ENCODE data around the gene RALGAPA2. TPM values are rescaled to one million over a fixed set of nuclear protein-coding genes. Genes with fewer than 3 reads are reported as not detected.
"Not testable (repeated sequence)": the region's sequence is repeated elsewhere in the genome, so short reads cannot be mapped to it uniquely, and the experiment has no call there.

RALGAPA2 gene
- total and polyA plus RNA-seq, 2 donors (not counting 3 experiments of a cell fraction or from before 2014, with no cell fraction given) = 10.0 to 46.8 TPM

- Histone ChIP-seq H3K9me3 (replicated peaks; ENCODE audit: control insufficient read depth, insufficient read depth, low read length) (no peaks in the 10 kb centered on the region), H3K4me3 (replicated peaks in 1 of 3; ENCODE audit: insufficient read depth in 1 of 3, low read depth in 1 of 3, low read length in 3 of 3) (no peak overlapping the region), H4K20me1 (replicated peaks; ENCODE audit: control insufficient read depth, extremely low read depth, insufficient read depth, low read length) (no peaks in the 10 kb centered on the region), H3K27ac (ENCODE audit: insufficient read depth, low read depth, low read length) (no peak overlapping the region), H2AFZ (ENCODE audit: low read depth, low read length) (no peak overlapping the region), H3K4me2 (ENCODE audit: insufficient read depth, low read length) (no peak overlapping the region), H3K79me2 (ENCODE audit: control insufficient read depth, insufficient read depth, low read length) (no peaks in the 10 kb centered on the region), H3K36me3 (ENCODE audit: control insufficient read depth in 2 of 2, extremely low read depth in 1 of 2, insufficient read depth in 2 of 2, low read length in 2 of 2) (no peaks in the 10 kb centered on the region), H3K4me1 (ENCODE audit: control insufficient read depth, extremely low read depth, insufficient read depth, low read length) (no peaks in the 10 kb centered on the region), H3K9ac (replicated peaks; ENCODE audit: extremely low read depth, insufficient read depth, low read length) (no peak overlapping the region), H3K9me1 (replicated peaks; ENCODE audit: control insufficient read depth, extremely low read depth, insufficient read depth, low read length) (no peaks in the 10 kb centered on the region), H3K27me3 (ENCODE audit: control insufficient read depth in 2 of 2, insufficient read depth in 2 of 2, low read length in 2 of 2) (peaks cover 27 to 37% of the 10 kb centered on the region in 2 experiments)
- intact Hi-C loops (cut with micrococcal nuclease) = no loop called here
- dilution Hi-C loops (cut with MboI; ENCODE audit: extremely low pct_ligation_motif_present, low sequenced_read_pairs) = no loop called here
- DNase-seq (ENCODE audit: low read depth, low spot score) (no peak), FAIRE-seq (no peak)
- TF ChIP-seq POLR2A (IDR thresholded peaks at IDR 0.05; ENCODE audit: low read depth, low read length) (no peak), JUN (IDR thresholded peaks at IDR 0.05; ENCODE audit: borderline replicate concordance, insufficient read depth, insufficient read length, low read depth) (no peak), POLR2AphosphoS5 (IDR thresholded peaks at IDR 0.05; ENCODE audit: insufficient read depth, low read depth, low read length) (no peak), CTCF (IDR thresholded peaks at IDR 0.05; ENCODE audit: extremely low read depth in 1 of 2, insufficient read depth in 1 of 2, low read depth in 1 of 2, low read length in 2 of 2) (no peak), GATA2 (IDR thresholded peaks at IDR 0.05; ENCODE audit: insufficient read depth, insufficient read length, low read depth, low read length) (no peak), EZH2 (IDR thresholded peaks at IDR 0.05; ENCODE audit: borderline replicate concordance, low read depth, low read length, severe bottlenecking) (no peak), FOS (IDR thresholded peaks at IDR 0.05; ENCODE audit: borderline replicate concordance, insufficient read depth, low read length) (no peak), MYC (IDR thresholded peaks at IDR 0.05; ENCODE audit: low read depth, low read length) (no peak)
- ChIA-PET CTCF (interaction anchor here (1.0 to 2.3 kb wide), 5 partner anchors 12 to 235 kb away, joined by 3 to 17 read pairs (median 4); no protein-coding TSS in a partner anchor), POLR2A (no interaction called here)
- no TSS peak for BruUV-seq (replicated peaks)
Observed at GRCh38 chr20:20358801-20359200, 353.6 kb downstream of the RALGAPA2 start.

- H3K36me3 ChIP-seq (ENCODE audit: control insufficient read depth in 2 of 2, extremely low read depth in 1 of 2, insufficient read depth in 2 of 2, low read length in 2 of 2); H3K27ac ChIP-seq (ENCODE audit: insufficient read depth, low read depth, low read length); H3K9ac ChIP-seq (replicated peaks; ENCODE audit: extremely low read depth, insufficient read depth, low read length); CTCF ChIA-PET; H4K20me1 ChIP-seq (replicated peaks; ENCODE audit: control insufficient read depth, extremely low read depth, insufficient read depth, low read length); intact Hi-C loops (cut with micrococcal nuclease); H3K4me3 ChIP-seq (replicated peaks in 1 of 3; ENCODE audit: insufficient read depth in 1 of 3, low read depth in 1 of 3, low read length in 3 of 3); H3K9me3 ChIP-seq (replicated peaks; ENCODE audit: control insufficient read depth, insufficient read depth, low read length); DNase-seq (ENCODE audit: low read depth, low spot score); POLR2A ChIA-PET; BruUV-seq (replicated peaks); dilution Hi-C loops (cut with MboI; ENCODE audit: extremely low pct_ligation_motif_present, low sequenced_read_pairs); H3K27me3 ChIP-seq (ENCODE audit: control insufficient read depth in 2 of 2, insufficient read depth in 2 of 2, low read length in 2 of 2); H2AFZ ChIP-seq (ENCODE audit: low read depth, low read length); H3K9me1 ChIP-seq (replicated peaks; ENCODE audit: control insufficient read depth, extremely low read depth, insufficient read depth, low read length); H3K79me2 ChIP-seq (ENCODE audit: control insufficient read depth, insufficient read depth, low read length); H3K4me1 ChIP-seq (ENCODE audit: control insufficient read depth, extremely low read depth, insufficient read depth, low read length); H3K4me2 ChIP-seq (ENCODE audit: insufficient read depth, low read length); FAIRE-seq: not testable (repeated sequence)
Observed at GRCh38 chr20:20355503-20355902, 356.9 kb downstream of the RALGAPA2 start.

Measured in endothelial cell of umbilical vein (primary cell).